ENCODE measurements around the gene UNC13A.

UNC13A gene

GRCh38 chr19:17659996-17660395 lies 28.2 kb downstream of the UNC13A start:
- no peak for DNase-seq

- no peak for DNase-seq
Measured at GRCh38 chr19:17658666-17659065, 29.5 kb downstream of the UNC13A start.

- no peak for DNase-seq
Measured at GRCh38 chr19:17658240-17658639, 29.9 kb downstream of the UNC13A start.

GRCh38 chr19:17656970-17657369 lies 31.2 kb downstream of the UNC13A start:
- DNase-seq = no peak

GRCh38 chr19:17655751-17656472 lies 32.2 kb downstream of the UNC13A start:
- DNase-seq = no peak

GRCh38 chr19:17654993-17655392 lies 33.2 kb downstream of the UNC13A start:
- no peak for DNase-seq

- no peak for DNase-seq
Measured at GRCh38 chr19:17652627-17653026, 35.5 kb downstream of the UNC13A start.

- DNase-seq = no peak
Measured at GRCh38 chr19:17648786-17649185, 39.4 kb downstream of the UNC13A start.

GRCh38 chr19:17648097-17648660 lies 40.0 kb downstream of the UNC13A start:
- no peak for DNase-seq

GRCh38 chr19:17647071-17648020 lies 40.8 kb downstream of the UNC13A start:
- no peak for DNase-seq

- no peak for DNase-seq
Measured at GRCh38 chr19:17646441-17646840, 41.7 kb downstream of the UNC13A start.

GRCh38 chr19:17645339-17645963 lies 42.7 kb downstream of the UNC13A start:
- no peak for DNase-seq

GRCh38 chr19:17642656-17643055 lies 45.5 kb downstream of the UNC13A start:
- DNase-seq = no peak

GRCh38 chr19:17641846-17642245 lies 46.3 kb downstream of the UNC13A start:
- DNase-seq = no peak

- DNase-seq = no peak
Measured at GRCh38 chr19:17641181-17641580, 47.0 kb downstream of the UNC13A start.

GRCh38 chr19:17633700-17634099 lies 54.5 kb downstream of the UNC13A start:
- no peak for DNase-seq

- no peak for DNase-seq
Measured at GRCh38 chr19:17632577-17632976, 55.6 kb downstream of the UNC13A start.

- no peak for DNase-seq
Measured at GRCh38 chr19:17629760-17630159, 58.4 kb downstream of the UNC13A start.

- no peak for DNase-seq
Measured at GRCh38 chr19:17627921-17628320, 60.2 kb downstream of the UNC13A start.

GRCh38 chr19:17627161-17627560 lies 61.0 kb downstream of the UNC13A start:
- no peak for DNase-seq

GRCh38 chr19:17626456-17627015 lies 61.6 kb downstream of the UNC13A start:
- no peak for DNase-seq

GRCh38 chr19:17625980-17626379 lies 62.2 kb downstream of the UNC13A start:
- no peak for DNase-seq

GRCh38 chr19:17625043-17625442 lies 63.1 kb downstream of the UNC13A start:
- DNase-seq = no peak
